WERI-Rb-1 (cell line): Measurements from ENCODE around the gene ASPHD2.

Experiments used
- DNase-seq: peaks from one replicate; pipeline ENCODE4 v3.0.0-alpha.2; 2020
- H3K27ac ChIP-seq: fragments of 250-450 bp; sonication (Bioruptor Pico); 2 replicates; pipeline ENCODE4 v1.5.1; 2020; ENCODE audit warnings: mild to moderate bottlenecking, moderate library complexity
- H3K27me3 ChIP-seq: fragments of 250-450 bp; sonication (Bioruptor Pico); 2 replicates; pipeline ENCODE4 v1.5.1; 2021; ENCODE audit warnings: mild to moderate bottlenecking, low read depth, moderate library complexity; ENCODE audit not compliant: insufficient read depth, severe bottlenecking
- H3K36me3 ChIP-seq: fragments of 250-450 bp; sonication (Bioruptor Pico); 2 replicates; pipeline ENCODE4 v1.5.1; 2020; ENCODE audit warnings: mild to moderate bottlenecking, moderate library complexity
- H3K4me3 ChIP-seq: 2 replicates; pipeline ENCODE4 v1.5.1; 2011; ENCODE audit warnings: low read depth, mild to moderate bottlenecking, control low read depth, low read length
- H3K9me3 ChIP-seq: fragments of 250-450 bp; sonication (Bioruptor Pico); 2 replicates; pipeline ENCODE4 v1.5.1; 2021; ENCODE audit warnings: mild to moderate bottlenecking, moderate library complexity; ENCODE audit not compliant: severe bottlenecking
- TF ChIP-seq, protein P1 (sequence below): IDR thresholded peaks from 2 replicates; pipeline ENCODE4 v1.5.1; 2011; ENCODE audit warnings: low read depth, mild to moderate bottlenecking, control low read depth, inconsistent platforms, low read length

Gene ASPHD2

DNA sequence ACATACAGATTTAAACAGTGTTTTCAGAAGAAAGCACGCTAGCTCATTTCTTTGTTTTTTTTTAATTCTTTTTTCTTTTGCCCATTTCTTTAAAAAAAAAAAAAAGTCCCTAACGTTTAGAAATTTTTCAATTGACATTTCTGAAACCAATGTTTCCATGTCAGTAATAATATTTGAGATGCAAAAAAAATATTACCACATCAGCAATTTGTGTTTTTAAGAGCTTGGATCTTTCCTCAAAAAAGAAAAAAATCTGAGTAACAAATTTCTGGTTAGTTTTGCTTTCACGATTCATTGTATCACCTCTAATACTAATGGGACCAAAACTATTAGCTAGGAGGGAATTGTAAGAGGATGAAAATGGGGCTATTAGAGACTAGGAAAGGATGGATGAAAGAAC is 39.9 kb upstream of the ASPHD2 start:
- Histone ChIP-seq H3K27me3 (no peaks in the 10 kb centered on the region), H3K36me3 (no peaks in the 10 kb centered on the region), H3K4me3 (no peak overlapping the region), H3K27ac (no peak overlapping the region), H3K9me3 (no peaks in the 10 kb centered on the region)
- no peak for DNase-seq
- TF ChIP-seq, protein P1, sequence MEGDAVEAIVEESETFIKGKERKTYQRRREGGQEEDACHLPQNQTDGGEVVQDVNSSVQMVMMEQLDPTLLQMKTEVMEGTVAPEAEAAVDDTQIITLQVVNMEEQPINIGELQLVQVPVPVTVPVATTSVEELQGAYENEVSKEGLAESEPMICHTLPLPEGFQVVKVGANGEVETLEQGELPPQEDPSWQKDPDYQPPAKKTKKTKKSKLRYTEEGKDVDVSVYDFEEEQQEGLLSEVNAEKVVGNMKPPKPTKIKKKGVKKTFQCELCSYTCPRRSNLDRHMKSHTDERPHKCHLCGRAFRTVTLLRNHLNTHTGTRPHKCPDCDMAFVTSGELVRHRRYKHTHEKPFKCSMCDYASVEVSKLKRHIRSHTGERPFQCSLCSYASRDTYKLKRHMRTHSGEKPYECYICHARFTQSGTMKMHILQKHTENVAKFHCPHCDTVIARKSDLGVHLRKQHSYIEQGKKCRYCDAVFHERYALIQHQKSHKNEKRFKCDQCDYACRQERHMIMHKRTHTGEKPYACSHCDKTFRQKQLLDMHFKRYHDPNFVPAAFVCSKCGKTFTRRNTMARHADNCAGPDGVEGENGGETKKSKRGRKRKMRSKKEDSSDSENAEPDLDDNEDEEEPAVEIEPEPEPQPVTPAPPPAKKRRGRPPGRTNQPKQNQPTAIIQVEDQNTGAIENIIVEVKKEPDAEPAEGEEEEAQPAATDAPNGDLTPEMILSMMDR: no peak

DNA sequence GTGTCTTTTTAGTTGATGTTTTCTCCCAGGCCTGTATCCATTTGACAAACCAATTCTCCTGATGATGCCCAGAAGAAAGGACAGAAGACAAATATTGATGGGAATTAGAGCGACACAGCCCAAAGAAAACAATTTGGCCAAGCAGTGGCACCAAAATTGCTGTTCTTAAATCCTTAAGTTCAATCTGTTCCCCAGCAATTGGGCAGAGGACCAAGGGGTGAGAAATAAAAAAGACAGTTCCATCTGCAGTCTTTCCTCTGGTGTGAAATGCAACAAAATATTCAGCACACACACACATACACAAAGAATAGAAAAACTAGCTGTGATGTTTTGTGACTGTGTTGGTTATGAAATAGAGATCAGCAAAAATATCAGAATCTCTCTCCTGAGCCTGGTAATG is 38.0 kb upstream of the ASPHD2 start:
- H3K36me3 ChIP-seq: no peaks in the 10 kb centered on the region
- no peaks in the 10 kb centered on the region for H3K9me3 ChIP-seq
- no peak for DNase-seq
- H3K27me3 ChIP-seq: no peaks in the 10 kb centered on the region
- H3K4me3 ChIP-seq: no peak overlapping the region
- TF ChIP-seq, protein P1: no peak
- H3K27ac ChIP-seq: no peak overlapping the region

DNA sequence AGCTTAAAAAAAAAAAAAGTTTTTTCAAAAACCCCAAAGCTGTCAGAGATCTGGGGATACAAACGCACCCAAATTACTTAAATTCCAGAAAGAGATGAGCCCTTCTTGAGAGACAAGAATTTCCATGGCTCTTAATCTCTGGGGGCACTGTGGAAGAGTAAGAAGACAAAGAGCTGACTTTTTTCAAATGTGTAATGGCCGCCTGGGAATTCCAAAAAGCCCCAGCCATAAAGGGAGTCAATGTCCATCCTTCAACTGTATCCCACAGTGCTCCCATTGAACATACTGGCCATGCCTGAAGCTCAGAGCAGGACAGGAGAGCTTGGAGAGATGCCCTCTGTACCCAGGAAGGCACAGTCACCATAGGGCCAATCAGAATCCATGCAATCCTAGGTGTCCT is 37.4 kb upstream of the ASPHD2 start:
- H3K27me3 ChIP-seq: no peaks in the 10 kb centered on the region
- TF ChIP-seq, protein P1: no peak
- no peaks in the 10 kb centered on the region for H3K9me3 ChIP-seq
- no peak overlapping the region for H3K27ac ChIP-seq
- no peak for DNase-seq
- H3K4me3 ChIP-seq: no peak overlapping the region
- H3K36me3 ChIP-seq: no peaks in the 10 kb centered on the region

DNA sequence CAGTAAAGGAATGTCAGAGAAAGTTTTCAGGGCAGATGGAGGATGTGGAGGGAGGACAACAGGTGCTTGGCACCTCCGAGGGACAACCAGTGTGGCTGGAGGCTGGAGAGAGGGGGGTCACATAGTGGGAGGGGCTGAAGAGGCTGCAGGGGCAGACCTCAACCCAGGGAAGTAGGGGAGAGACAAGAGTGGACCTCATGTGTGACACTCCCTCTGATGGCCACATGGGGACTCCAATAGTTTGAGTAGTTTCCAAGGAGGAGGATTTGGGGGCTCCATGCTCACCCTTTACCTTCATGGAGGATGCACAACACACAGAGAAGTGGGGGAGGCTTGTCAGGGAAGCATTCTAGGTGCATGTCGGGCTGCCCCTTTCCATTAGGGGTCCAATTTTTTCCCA is 35.1 kb upstream of the ASPHD2 start:
- Histone ChIP-seq H3K9me3 (no peaks in the 10 kb centered on the region), H3K27ac (no peak overlapping the region), H3K36me3 (no peaks in the 10 kb centered on the region; the same call in 1 of the 2 replicates), H3K4me3 (no peak overlapping the region), H3K27me3 (no peaks in the 10 kb centered on the region)
- TF ChIP-seq, protein P1: peak; percentile 44
- no peak for DNase-seq

DNA sequence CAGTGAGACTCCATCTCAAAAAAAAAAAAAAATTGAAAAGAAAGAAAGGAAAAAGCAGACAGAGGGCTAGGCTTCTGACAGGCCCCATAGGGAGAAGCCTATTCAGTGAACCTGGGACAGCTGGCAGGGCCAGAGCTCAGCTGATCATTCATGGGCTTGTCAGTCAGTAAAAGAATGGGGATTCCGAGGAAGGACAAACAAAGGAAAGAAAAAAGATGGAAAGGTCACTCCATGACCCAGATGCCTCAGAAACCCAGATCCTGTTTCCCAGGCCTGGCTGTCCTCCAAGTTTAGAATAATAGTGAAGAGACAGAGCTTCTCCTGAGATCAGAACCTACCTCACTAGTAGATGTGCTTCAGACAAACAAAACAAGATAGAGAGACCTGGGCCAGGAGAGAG is 34.3 kb upstream of the ASPHD2 start:
- Histone ChIP-seq H3K4me3 (no peak overlapping the region), H3K27me3 (no peaks in the 10 kb centered on the region), H3K36me3 (no peaks in the 10 kb centered on the region; the same call in 1 of the 2 replicates), H3K27ac (no peak overlapping the region), H3K9me3 (no peaks in the 10 kb centered on the region)
- DNase-seq: no peak
- TF ChIP-seq, protein P1: no peak

DNA sequence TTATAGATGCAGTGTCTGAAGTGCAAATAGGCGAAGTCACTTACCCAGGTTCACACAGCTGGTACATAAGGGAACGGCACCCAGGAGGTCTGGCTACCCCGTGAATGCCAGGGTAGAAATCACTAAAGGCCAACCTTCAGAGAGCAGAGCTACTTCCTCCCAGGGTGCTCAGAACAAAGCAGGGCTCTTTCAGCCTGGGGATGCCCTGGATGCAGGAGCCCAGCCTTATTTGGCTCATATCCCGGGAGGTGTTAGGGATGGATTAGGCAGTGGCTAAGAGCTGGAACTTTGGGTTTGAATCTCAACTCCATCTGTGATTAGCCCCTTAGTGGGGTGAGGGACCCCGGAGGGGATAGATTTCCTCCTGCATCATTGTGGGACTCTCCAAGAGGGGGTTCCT is 33.1 kb upstream of the ASPHD2 start:
- DNase-seq: no peak
- H3K4me3 ChIP-seq: no peak overlapping the region
- TF ChIP-seq, protein P1: no peak
- H3K27me3 ChIP-seq: no peaks in the 10 kb centered on the region
- no peak overlapping the region for H3K27ac ChIP-seq
- H3K36me3 ChIP-seq: no peaks in the 10 kb centered on the region; the same call in 1 of the 2 replicates
- no peaks in the 10 kb centered on the region for H3K9me3 ChIP-seq
